Fibroblast of mammary gland (primary cell): ENCODE measurements around the gene ORC3.

ENCODE experiments used
- DNase-seq: peaks from one replicate; pipeline ENCODE4 v3.0.0-alpha.2; 2010; ENCODE audit warnings: low read depth
- H3K4me3 ChIP-seq: 2 replicates; pipeline ENCODE4 v1.5.1; 2011; ENCODE audit warnings: low read depth, mild to moderate bottlenecking, low read length, moderate library complexity; ENCODE audit not compliant: control insufficient read depth
- TF ChIP-seq, protein P1 (sequence below): conservative IDR thresholded peaks from 2 replicates; pipeline ENCODE4 v1.5.1; 2011; ENCODE audit warnings: low read depth, low read length, inconsistent platforms; ENCODE audit not compliant: control insufficient read depth, insufficient read depth

Gene ORC3

DNA sequence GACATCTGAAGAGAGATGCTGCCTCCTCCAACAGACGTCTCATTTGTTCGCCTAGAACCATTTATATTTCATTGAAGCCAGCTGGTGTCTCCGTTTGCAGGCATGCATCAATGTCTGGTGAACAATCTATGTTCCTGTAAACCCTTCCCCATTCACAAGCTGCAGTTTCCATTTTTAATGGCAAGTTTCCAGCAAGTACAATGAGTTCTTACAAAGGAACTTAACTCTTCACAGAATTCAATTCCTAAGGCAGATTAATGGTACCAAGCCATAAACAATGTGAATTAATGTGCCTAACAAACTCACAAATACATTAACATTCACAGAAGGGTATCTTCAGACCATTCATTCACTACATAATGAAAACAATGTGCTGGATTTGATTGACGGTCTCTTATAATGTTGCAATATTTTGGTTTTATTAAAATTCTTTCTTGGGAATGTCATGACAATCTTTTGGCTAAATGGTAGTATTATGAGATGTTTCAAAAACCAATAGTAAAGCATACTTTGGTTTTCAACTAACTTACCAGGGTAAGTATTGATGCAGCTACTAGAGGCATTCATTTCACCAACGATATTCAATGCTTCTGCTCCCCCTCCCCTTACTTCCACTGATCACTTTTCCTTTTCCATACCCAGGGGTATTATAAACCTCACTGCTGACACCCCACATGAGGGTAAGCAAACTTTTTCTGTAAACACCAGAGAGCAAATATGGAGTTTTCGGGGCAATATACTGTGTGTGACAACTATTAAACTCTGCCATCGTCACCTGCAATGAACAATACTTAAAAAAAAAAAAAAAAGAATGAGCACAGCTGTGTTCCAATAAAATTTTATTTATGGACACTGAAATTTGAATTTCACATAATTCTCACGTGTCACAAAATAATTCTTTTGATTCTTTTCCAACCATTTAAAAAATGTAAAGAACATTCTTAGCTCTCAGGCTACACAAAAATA lies 107.9 kb downstream of the ORC3 start:
- DNase-seq: peak; percentile 91
- peak overlapping the region; percentile 84 for H3K4me3 ChIP-seq
- TF ChIP-seq, protein P1, sequence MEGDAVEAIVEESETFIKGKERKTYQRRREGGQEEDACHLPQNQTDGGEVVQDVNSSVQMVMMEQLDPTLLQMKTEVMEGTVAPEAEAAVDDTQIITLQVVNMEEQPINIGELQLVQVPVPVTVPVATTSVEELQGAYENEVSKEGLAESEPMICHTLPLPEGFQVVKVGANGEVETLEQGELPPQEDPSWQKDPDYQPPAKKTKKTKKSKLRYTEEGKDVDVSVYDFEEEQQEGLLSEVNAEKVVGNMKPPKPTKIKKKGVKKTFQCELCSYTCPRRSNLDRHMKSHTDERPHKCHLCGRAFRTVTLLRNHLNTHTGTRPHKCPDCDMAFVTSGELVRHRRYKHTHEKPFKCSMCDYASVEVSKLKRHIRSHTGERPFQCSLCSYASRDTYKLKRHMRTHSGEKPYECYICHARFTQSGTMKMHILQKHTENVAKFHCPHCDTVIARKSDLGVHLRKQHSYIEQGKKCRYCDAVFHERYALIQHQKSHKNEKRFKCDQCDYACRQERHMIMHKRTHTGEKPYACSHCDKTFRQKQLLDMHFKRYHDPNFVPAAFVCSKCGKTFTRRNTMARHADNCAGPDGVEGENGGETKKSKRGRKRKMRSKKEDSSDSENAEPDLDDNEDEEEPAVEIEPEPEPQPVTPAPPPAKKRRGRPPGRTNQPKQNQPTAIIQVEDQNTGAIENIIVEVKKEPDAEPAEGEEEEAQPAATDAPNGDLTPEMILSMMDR: no peak

DNA sequence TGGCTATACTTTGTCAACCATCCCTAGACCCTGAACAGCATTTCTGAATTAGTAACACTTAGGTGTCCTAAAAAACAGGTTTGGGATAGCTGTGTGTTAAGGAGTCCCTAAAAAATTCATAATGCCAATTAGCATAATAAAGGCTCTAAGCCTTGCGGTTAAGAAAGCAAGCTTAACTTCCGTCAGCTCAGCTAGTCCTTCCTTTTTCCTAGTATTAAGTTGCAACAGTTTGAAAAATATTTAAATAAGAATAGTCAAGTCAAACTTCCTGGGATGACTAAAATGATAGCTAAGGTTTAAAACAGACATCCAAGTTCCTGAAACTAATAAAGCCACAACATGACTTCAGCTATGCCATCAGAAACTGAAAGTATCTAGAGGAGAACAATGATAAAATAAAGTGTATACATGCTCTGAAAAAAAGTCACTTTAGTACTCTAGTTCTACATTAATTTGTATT lies 108.6 kb downstream of the ORC3 start:
- H3K4me3 ChIP-seq: peak overlapping the region; percentile 84
- DNase-seq: peak; percentile 42
- TF ChIP-seq, protein P1: no peak

DNA sequence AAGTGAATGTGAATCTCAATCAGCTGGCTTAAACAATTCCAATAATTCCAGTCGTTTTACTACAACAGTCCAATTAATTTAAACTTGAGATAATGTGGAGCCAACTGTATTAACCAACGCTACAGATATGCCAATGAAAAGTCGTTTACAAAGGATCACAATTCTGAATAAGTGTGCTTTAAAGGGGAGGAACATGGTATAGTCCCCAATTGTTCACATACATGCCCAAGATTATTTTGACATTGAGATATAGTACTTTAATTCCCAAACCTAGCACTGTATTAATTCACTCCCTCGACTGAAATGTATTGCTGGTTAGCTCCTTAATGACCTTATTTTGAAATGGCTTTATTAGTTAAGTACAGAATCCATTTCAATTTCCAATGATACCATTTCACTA lies 109.6 kb downstream of the ORC3 start:
- peak overlapping the region; percentile 84 for H3K4me3 ChIP-seq
- TF ChIP-seq, protein P1: no peak
- no peak for DNase-seq

- H3K4me3 ChIP-seq: peak overlapping the region; percentile 84
- peak; percentile 86 for DNase-seq
- TF ChIP-seq, protein P1: no peak
These were observed 110.7 kb downstream of the ORC3 start for GRCh38 chr6:87700397-87701343.

- peak overlapping the region; percentile 84 for H3K4me3 ChIP-seq
- no peak for DNase-seq
- TF ChIP-seq, protein P1: no peak
These were observed 111.4 kb downstream of the ORC3 start for GRCh38 chr6:87701344-87701675.
